Activated B cell treated with CpG ODN at 0.5 μM for 24 hours (primary cell): ENCODE data around the gene BEAN1. TPM values are rescaled to one million over a fixed set of nuclear protein-coding genes. Genes with fewer than 3 reads are reported as not detected.
"Not testable (repeated sequence)": the region's sequence is repeated elsewhere in the genome, so short reads cannot be mapped to it uniquely, and the experiment has no call there.

Experiments
- ATAC-seq: fragments of 200-7000 bp; cut with Tn5 transposase; one replicate; pipeline ENCODE4 v1.10.0; 2021; ENCODE audit warnings: low read depth, mild to moderate bottlenecking, moderate library complexity
- CTCF ChIA-PET: fragments of 350-600 bp; sonication (Branson Sonifier 250); formaldehyde crosslinking; loops from one replicate; lab custom pipeline; 2021; ENCODE audit warnings: antibody characterized with exemption; lab: Charles Lee
- POLR2A ChIA-PET: fragments of 350-600 bp; sonication (Branson Sonifier 250); formaldehyde crosslinking; loops from one replicate; lab custom pipeline; 2021; ENCODE audit warnings: antibody characterized with exemption; lab: Charles Lee
- DNase-seq: peaks from one replicate; pipeline ENCODE4 v3.0.0; 2022
- H3K27ac Mint-ChIP-seq: one replicate; pipeline ENCODE4 v1.8.0; 2020; ENCODE audit warnings: mixed read lengths
- H3K27me3 Mint-ChIP-seq: one replicate; pipeline ENCODE4 v1.8.0; 2021; ENCODE audit warnings: mixed read lengths
- H3K36me3 Mint-ChIP-seq: one replicate; pipeline ENCODE4 v1.8.0; 2021; ENCODE audit warnings: low read depth, mixed read lengths
- H3K4me1 Mint-ChIP-seq: one replicate; pipeline ENCODE4 v1.8.0; 2021; ENCODE audit warnings: mixed read lengths
- H3K4me3 Mint-ChIP-seq: one replicate; pipeline ENCODE4 v1.8.0; 2020; ENCODE audit warnings: mild to moderate bottlenecking, mixed read lengths
- H3K9me3 Mint-ChIP-seq: one replicate; pipeline ENCODE4 v1.8.0; 2020; ENCODE audit warnings: mixed read lengths
- CTCF ChIP-seq: fragments of 200-600 bp; IDR thresholded peaks from one replicate; pipeline ENCODE4 v1.8.0; 2022; ENCODE audit warnings: antibody characterized with exemption, mild to moderate bottlenecking
- intact Hi-C: fragments of 100-400 bp; cut with micrococcal nuclease; formaldehyde crosslinking; loops from one replicate; pipeline ENCODE4 v1.15.1; 2024
- total RNA-seq: library from RNA; stranded (reverse); gene quantifications from 2 replicates; pipeline ENCODE4 v1.2.3, GENCODE V29; 2022

The BEAN1 gene
- total RNA-seq, 1 donor from 2014 or later, result not detected

- H3K9me3 Mint-ChIP-seq, H3K36me3 Mint-ChIP-seq, intact Hi-C loops, H3K4me1 Mint-ChIP-seq, CTCF ChIA-PET, POLR2A ChIA-PET, H3K27me3 Mint-ChIP-seq, DNase-seq, H3K27ac Mint-ChIP-seq, H3K4me3 Mint-ChIP-seq, ATAC-seq: not testable (repeated sequence)
Observed at GRCh38 chr16:66501563-66501962, 74.5 kb downstream of the BEAN1 start.

GRCh38 chr16:66502020-66502913 is 75.2 kb downstream of the BEAN1 start:
- H3K9me3 Mint-ChIP-seq, result no peaks in the 10 kb centered on the region
- TF ChIP-seq CTCF, result no peak
- H3K4me3 Mint-ChIP-seq, result no peak overlapping the region
- H3K36me3 Mint-ChIP-seq, result no peaks in the 10 kb centered on the region
- intact Hi-C loops, result no loop called here
- CTCF ChIA-PET, result no interaction called here
- POLR2A ChIA-PET, result no interaction called here
- H3K27me3 Mint-ChIP-seq, result no peaks in the 10 kb centered on the region
- H3K4me1 Mint-ChIP-seq, result peaks cover 5% of the 10 kb centered on the region
- ATAC-seq (no peak), DNase-seq (peak; percentile 3)
- no peak overlapping the region for H3K27ac Mint-ChIP-seq

GRCh38 chr16:66503030-66503429 is 75.9 kb downstream of the BEAN1 start:
- ChIA-PET CTCF (no interaction called here), POLR2A (interaction anchor here (1.0 kb wide), 1 partner anchor 50 kb away, joined by 3 read pairs; the partner anchor contains the start of gene CKLF)
- intact Hi-C loops, result no loop called here
- no peak for TF ChIP-seq CTCF
- H3K36me3 Mint-ChIP-seq, result no peaks in the 10 kb centered on the region
- DNase-seq, result no peak
- H3K27me3 Mint-ChIP-seq, result no peaks in the 10 kb centered on the region
- no peak for ATAC-seq
- H3K4me3 Mint-ChIP-seq, result no peak overlapping the region
- H3K27ac Mint-ChIP-seq, result no peak overlapping the region
- H3K9me3 Mint-ChIP-seq, result no peaks in the 10 kb centered on the region
- H3K4me1 Mint-ChIP-seq, result peaks cover 9% of the 10 kb centered on the region

GRCh38 chr16:66503612-66504011 is 76.5 kb downstream of the BEAN1 start:
- H3K4me1 Mint-ChIP-seq, result peaks cover 15% of the 10 kb centered on the region
- H3K36me3 Mint-ChIP-seq, result no peaks in the 10 kb centered on the region
- H3K27me3 Mint-ChIP-seq, result no peaks in the 10 kb centered on the region
- CTCF ChIA-PET, result no interaction called here
- H3K4me3 Mint-ChIP-seq, result no peak overlapping the region
- no peak overlapping the region for H3K27ac Mint-ChIP-seq
- TF ChIP-seq CTCF, result no peak
- POLR2A ChIA-PET, result interaction anchor here (1.0 kb wide), 1 partner anchor 49 kb away, joined by 3 read pairs; the partner anchor contains the start of gene CKLF
- DNase-seq, result no peak
- intact Hi-C loops, result no loop called here
- no peak for ATAC-seq
- no peaks in the 10 kb centered on the region for H3K9me3 Mint-ChIP-seq

- H3K4me3 Mint-ChIP-seq, result no peak overlapping the region
Observed at GRCh38 chr16:66507731-66508239, 80.7 kb downstream of the BEAN1 start.

More at GRCh38 chr16:66507731-66508239, 80.7 kb downstream of the BEAN1 start:
- ATAC-seq (no peak), DNase-seq (no peak)
- Mint-ChIP-seq H3K9me3 (no peaks in the 10 kb centered on the region), H3K4me1 (peaks cover 16% of the 10 kb centered on the region), H3K27ac (no peak overlapping the region), H3K36me3 (no peaks in the 10 kb centered on the region), H3K27me3 (no peaks in the 10 kb centered on the region)
- no peak for TF ChIP-seq CTCF
- ChIA-PET CTCF (interaction anchor here (0.9 kb wide), 1 partner anchor 29 kb away, joined by 3 read pairs; no protein-coding TSS in a partner anchor), POLR2A (interaction anchor here (0.5 to 1.7 kb wide), 3 partner anchors 17 to 376 kb away, joined by 5 to 6 read pairs (median 6); partner anchors contain the start of gene CKLF)
- intact Hi-C loops, result loop anchor here (2.0 kb wide), 1 partner anchor 17 kb away; no protein-coding TSS in a partner anchor
